BJ (cell line): ENCODE measurements around the gene GABRB2. TPM values are rescaled to one million over a fixed set of nuclear protein-coding genes. Genes with fewer than 3 reads are reported as not detected.
"Not testable (repeated sequence)": the region's sequence is repeated elsewhere in the genome, so short reads cannot be mapped to it uniquely, and the experiment has no call there.

ENCODE experiments used
- CTCF ChIA-PET: fragments of 350-600 bp; formaldehyde crosslinking; extraction: SDS; loops from one replicate; lab custom pipeline; 2021; ENCODE audit warnings: antibody characterized with exemption, inconsistent platforms; lab: Yijun Ruan, JAX
- POLR2A ChIA-PET: fragments of 300-600 bp; sonication (Branson Sonifier 250); formaldehyde crosslinking; extraction: SDS; loops from one replicate; lab custom pipeline; 2021; ENCODE audit warnings: antibody characterized with exemption; lab: Charles Lee
- DNase-seq: peaks from one replicate; pipeline ENCODE4 v3.0.0-alpha.2; 2011; ENCODE audit warnings: low read depth
- H3K27me3 ChIP-seq: 2 replicates; pipeline ENCODE4 v1.6.0; 2011; ENCODE audit warnings: low read length; ENCODE audit not compliant: control insufficient read depth, insufficient read depth
- H3K36me3 ChIP-seq: 2 replicates; pipeline ENCODE4 v1.5.1; 2011; ENCODE audit warnings: low read length; ENCODE audit not compliant: control insufficient read depth, insufficient read depth
- H3K4me3 ChIP-seq: 2 replicates; pipeline ENCODE4 v1.5.1; 2011; ENCODE audit warnings: low read depth, mild to moderate bottlenecking, control low read depth, low read length
- CTCF ChIP-seq: IDR thresholded peaks from 2 replicates; pipeline ENCODE4 v1.5.1; 2011; ENCODE audit warnings: low read depth, mild to moderate bottlenecking, control low read depth, inconsistent platforms, low read length, moderate library complexity; ENCODE audit not compliant: insufficient read depth
- polyA plus RNA-seq: library from polyadenylated mRNA; depleted of rRNA; stranded (reverse); fragments of >200 nt; gene quantifications from 2 replicates; pipeline ENCODE4 v1.2.3, GENCODE V29; 2011

GABRB2 gene
- polyA plus RNA-seq, 1 experiment = not detected

GRCh38 chr5:161305601-161306000 lies 240.9 kb downstream of the GABRB2 start:
- DNase-seq = no peak
- no peaks in the 10 kb centered on the region for H3K36me3 ChIP-seq
- ChIA-PET POLR2A (no interaction called here), CTCF (interaction anchor here (0.7 to 1.1 kb wide), 2 partner anchors 8 to 10 kb away, joined by 3 read pairs; no protein-coding TSS in a partner anchor)
- TF ChIP-seq CTCF = no peak
- H3K27me3 ChIP-seq = no peaks in the 10 kb centered on the region
- H3K4me3 ChIP-seq = no peak overlapping the region

- no peaks in the 10 kb centered on the region for H3K36me3 ChIP-seq
- no peaks in the 10 kb centered on the region for H3K27me3 ChIP-seq
- POLR2A ChIA-PET = no interaction called here
- CTCF ChIA-PET = no interaction called here
- H3K4me3 ChIP-seq = no peak overlapping the region
- TF ChIP-seq CTCF = no peak
- no peak for DNase-seq
These were observed 244.0 kb downstream of the GABRB2 start for GRCh38 chr5:161302559-161302958.

- ChIA-PET POLR2A (no interaction called here), CTCF (interaction anchor here (0.6 kb wide), 1 partner anchor 28 kb away, joined by 3 read pairs; no protein-coding TSS in a partner anchor)
- H3K36me3 ChIP-seq = no peaks in the 10 kb centered on the region
- no peak for DNase-seq
- no peak for TF ChIP-seq CTCF
- H3K4me3 ChIP-seq = no peak overlapping the region
- H3K27me3 ChIP-seq = no peaks in the 10 kb centered on the region
These were observed 244.9 kb downstream of the GABRB2 start for GRCh38 chr5:161301586-161301985.

- Histone ChIP-seq H3K27me3 (no peaks in the 10 kb centered on the region), H3K4me3 (no peak overlapping the region), H3K36me3 (no peaks in the 10 kb centered on the region)
- ChIA-PET POLR2A (no interaction called here), CTCF (no interaction called here)
- TF ChIP-seq CTCF = no peak
- DNase-seq = no peak
These were observed 247.5 kb downstream of the GABRB2 start for GRCh38 chr5:161299053-161299452.

GRCh38 chr5:161297388-161297787 lies 249.1 kb downstream of the GABRB2 start:
- H3K4me3 ChIP-seq, POLR2A ChIA-PET, DNase-seq, CTCF ChIA-PET, H3K27me3 ChIP-seq, H3K36me3 ChIP-seq: not testable (repeated sequence)

GRCh38 chr5:161295721-161296250 lies 250.7 kb downstream of the GABRB2 start:
- Histone ChIP-seq H3K27me3 (no peaks in the 10 kb centered on the region), H3K4me3 (no peak overlapping the region), H3K36me3 (no peaks in the 10 kb centered on the region)
- CTCF ChIA-PET = interaction anchor here (1.1 kb wide), 1 partner anchor 10 kb away, joined by 3 read pairs; no protein-coding TSS in a partner anchor
- no peak for DNase-seq
- POLR2A ChIA-PET = no interaction called here
- TF ChIP-seq CTCF = no peak
